GM23248 (cell line): Measurements from ENCODE around the gene APOL2. TPM values are rescaled to one million over a fixed set of nuclear protein-coding genes. Genes with fewer than 3 reads are reported as not detected.

Source experiments
- DNase-seq: peaks from one replicate; pipeline ENCODE4 v3.0.0-alpha.2; 2015
- H2AFZ ChIP-seq: fragments of 200-600 bp; sonication (generic); 2 replicates; pipeline ENCODE4 v1.6.1; 2016; ENCODE audit warnings: antibody characterized with exemption
- H3F3A ChIP-seq: fragments of 200-600 bp; sonication (generic); 2 replicates; pipeline ENCODE4 v1.6.1; 2016; ENCODE audit warnings: mild to moderate bottlenecking, antibody characterized with exemption, mixed run types; ENCODE audit not compliant: insufficient read depth
- H3K27ac ChIP-seq: fragments of 200-600 bp; sonication (generic); 2 replicates; pipeline ENCODE4 v1.5.1; 2016; ENCODE audit warnings: mild to moderate bottlenecking
- H3K27me3 ChIP-seq: fragments of 200-600 bp; sonication (generic); replicated peaks from 2 replicates; pipeline ENCODE4 v1.6.1; 2016; ENCODE audit warnings: mild to moderate bottlenecking; ENCODE audit not compliant: insufficient read depth
- H3K36me3 ChIP-seq: fragments of 200-600 bp; sonication (generic); 2 replicates; pipeline ENCODE4 v1.6.1; 2016; ENCODE audit warnings: low read depth, mild to moderate bottlenecking
- H3K4me1 ChIP-seq: fragments of 200-600 bp; sonication (generic); 2 replicates; pipeline ENCODE4 v1.6.1; 2016; ENCODE audit warnings: mild to moderate bottlenecking; ENCODE audit not compliant: insufficient read depth
- H3K4me2 ChIP-seq: fragments of 200-600 bp; sonication (generic); one replicate; pipeline ENCODE4 v1.6.1; 2016; ENCODE audit warnings: mild to moderate bottlenecking; ENCODE audit not compliant: unreplicated experiment
- H3K4me3 ChIP-seq: fragments of 200-600 bp; sonication (generic); 2 replicates; pipeline ENCODE4 v1.5.1; 2016; ENCODE audit warnings: mild to moderate bottlenecking
- H3K79me2 ChIP-seq: fragments of 200-600 bp; sonication (generic); 2 replicates; pipeline ENCODE4 v1.6.1; 2016; ENCODE audit warnings: mild to moderate bottlenecking; ENCODE audit not compliant: insufficient read depth
- H3K9ac ChIP-seq: fragments of 200-600 bp; sonication (generic); 2 replicates; pipeline ENCODE4 v1.6.1; 2016; ENCODE audit warnings: mild to moderate bottlenecking
- H3K9me2 ChIP-seq: fragments of 200-600 bp; sonication (generic); 2 replicates; pipeline ENCODE4 v1.6.1; 2016; ENCODE audit warnings: mixed run types, mild to moderate bottlenecking, moderate library complexity; ENCODE audit not compliant: insufficient read depth
- H3K9me3 ChIP-seq: fragments of 200-600 bp; sonication (generic); one replicate; pipeline ENCODE4 v1.6.1; 2017; ENCODE audit warnings: low read depth
- H4K20me1 ChIP-seq: fragments of 200-600 bp; sonication (generic); 2 replicates; pipeline ENCODE4 v1.6.0; 2016; ENCODE audit not compliant: insufficient read depth
- EZH2 ChIP-seq: fragments of 200-600 bp; sonication (generic); IDR thresholded peaks from 2 replicates; pipeline ENCODE4 v1.6.1; 2018; ENCODE audit warnings: antibody characterized with exemption, mild to moderate bottlenecking; ENCODE audit not compliant: insufficient read depth, poor library complexity, severe bottlenecking
- EZH2phosphoT487 ChIP-seq: fragments of 200-600 bp; sonication (generic); IDR thresholded peaks from 2 replicates; pipeline ENCODE4 v1.6.1; 2018; ENCODE audit warnings: antibody characterized with exemption, moderate library complexity, mild to moderate bottlenecking, low read depth; ENCODE audit not compliant: insufficient read depth
- WGBS, 2 experiments: methylation state at CpG; one replicate each; pipeline ENCODE4 v1.1.6; 2015 to 2017; ENCODE audit warnings: low lambda C conversion rate in 2 of 2, low coverage in 1 of 2; ENCODE audit errors: missing lambda C conversion rate in 2 of 2; 5-methylcytosine and 5-hydroxymethylcytosine counted together
- in situ Hi-C: fragments of 300-500 bp; cut with MboI; formaldehyde crosslinking; loops from 2 replicates; pipeline ENCODE4 v1.15.0; 2020
- polyA plus RNA-seq: library from polyadenylated mRNA; unstranded; fragments of >200 nt; fragmentation: Nextera tagmentation; extraction: Ambion mirVana; gene quantifications from 2 replicates; pipeline ENCODE4 v1.2.1, GENCODE V29; 2016
- total RNA-seq: library from RNA; depleted of rRNA; stranded (reverse); fragments of >200 nt; shearing (Covaris generic); gene quantifications from 2 replicates; pipeline ENCODE4 v1.2.3, GENCODE V29; 2014

APOL2 gene
- total and polyA plus RNA-seq, 2 experiments from 2014 or later: 28.4 to 37.7 TPM

DNA sequence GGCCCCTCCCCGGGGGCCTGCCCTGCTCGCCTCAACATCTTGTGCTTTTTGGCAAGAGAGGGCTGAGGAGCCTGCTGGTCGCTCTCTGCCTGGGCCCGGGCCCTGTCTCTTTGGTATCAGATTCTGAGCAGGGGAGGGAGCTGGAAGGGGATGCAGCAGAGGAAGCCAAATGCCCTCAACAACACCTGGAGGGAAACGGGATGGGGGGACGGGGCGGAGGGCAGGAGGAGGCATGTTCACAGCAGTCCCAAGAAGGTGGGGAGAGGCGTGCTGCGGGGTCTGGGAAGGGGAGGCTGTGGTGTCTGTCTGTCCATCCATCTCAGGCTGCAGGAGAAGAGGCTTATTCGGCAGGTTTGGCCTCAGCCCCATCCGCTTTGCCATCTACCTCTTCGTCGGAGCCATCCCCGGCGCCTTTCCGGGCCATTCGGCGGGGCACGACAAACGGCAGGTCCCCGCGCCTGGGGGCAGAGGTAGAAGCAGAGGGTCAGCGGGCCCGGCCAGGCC, 43.1 kb upstream of the APOL2 start:
- no peak overlapping the region for H3K4me3 ChIP-seq
- peaks cover 72% of the 10 kb centered on the region for H3K36me3 ChIP-seq
- no peak overlapping the region for H3K4me2 ChIP-seq
- DNase-seq: no peak
- H3K9me3 ChIP-seq: no peaks in the 10 kb centered on the region
- H3K27ac ChIP-seq: no peak overlapping the region
- no peaks in the 10 kb centered on the region for H3K4me1 ChIP-seq
- no peaks in the 10 kb centered on the region for H4K20me1 ChIP-seq
- no peaks in the 10 kb centered on the region for H3K27me3 ChIP-seq
- H3K9ac ChIP-seq: no peak overlapping the region
- in situ Hi-C loops: no loop called here
- TF ChIP-seq EZH2phosphoT487 (no peak), EZH2 (no peak)
- H3K79me2 ChIP-seq: peaks cover 6% of the 10 kb centered on the region; the same call in 1 of the 2 replicates
- 93 to 97% methylated on average over 16 to 24 of the region's 24 CpGs for WGBS, 2 experiments
- no peaks in the 10 kb centered on the region for H3K9me2 ChIP-seq
- peaks cover 75% of the 10 kb centered on the region for H3F3A ChIP-seq
- no peak overlapping the region for H2AFZ ChIP-seq

DNA sequence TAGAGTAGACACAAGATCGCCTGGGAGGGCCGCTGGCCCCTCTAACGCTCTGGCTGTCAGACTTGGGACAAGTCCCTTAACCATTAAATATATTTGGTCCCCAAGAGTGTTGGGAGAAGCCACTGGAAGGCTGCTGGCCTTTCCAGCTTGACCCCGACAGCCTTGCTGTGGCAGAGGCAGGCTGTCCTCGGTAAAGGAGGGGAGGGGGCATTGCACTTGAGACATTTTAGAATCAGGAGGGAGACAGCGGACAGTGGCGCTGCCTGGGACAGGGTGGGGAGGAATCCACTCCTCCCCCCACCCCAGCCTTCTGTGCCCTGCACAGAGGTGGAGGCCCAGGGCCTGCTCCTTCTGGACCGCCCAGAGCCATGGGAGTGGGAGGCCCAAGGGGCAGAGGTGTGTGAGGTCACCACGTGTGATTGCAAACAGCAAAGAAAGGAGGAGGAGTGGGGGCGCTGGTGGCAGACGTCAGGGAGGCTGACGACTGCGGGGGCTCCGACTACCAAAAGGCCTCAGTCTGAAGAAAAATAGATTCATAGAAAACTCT, 42.5 kb upstream of the APOL2 start:
- Histone ChIP-seq H2AFZ (no peak overlapping the region), H3K4me3 (no peak overlapping the region), H3K79me2 (0 out of 2 replicates have a peak, but pooled peaks cover 6% of the 10 kb centered on the region), H3K4me1 (no peaks in the 10 kb centered on the region), H3K9me3 (no peaks in the 10 kb centered on the region), H4K20me1 (no peaks in the 10 kb centered on the region), H3K27ac (no peak overlapping the region), H3K36me3 (peaks cover 68% of the 10 kb centered on the region), H3K9ac (no peak overlapping the region), H3K27me3 (no peaks in the 10 kb centered on the region), H3F3A (peaks cover 72% of the 10 kb centered on the region), H3K9me2 (no peaks in the 10 kb centered on the region), H3K4me2 (no peak overlapping the region)
- in situ Hi-C loops: no loop called here
- DNase-seq: no peak
- 91 to 95% methylated on average over 14 of the region's 14 CpGs for WGBS, 2 experiments
- no peak for TF ChIP-seq EZH2phosphoT487
- no peak for TF ChIP-seq EZH2

DNA sequence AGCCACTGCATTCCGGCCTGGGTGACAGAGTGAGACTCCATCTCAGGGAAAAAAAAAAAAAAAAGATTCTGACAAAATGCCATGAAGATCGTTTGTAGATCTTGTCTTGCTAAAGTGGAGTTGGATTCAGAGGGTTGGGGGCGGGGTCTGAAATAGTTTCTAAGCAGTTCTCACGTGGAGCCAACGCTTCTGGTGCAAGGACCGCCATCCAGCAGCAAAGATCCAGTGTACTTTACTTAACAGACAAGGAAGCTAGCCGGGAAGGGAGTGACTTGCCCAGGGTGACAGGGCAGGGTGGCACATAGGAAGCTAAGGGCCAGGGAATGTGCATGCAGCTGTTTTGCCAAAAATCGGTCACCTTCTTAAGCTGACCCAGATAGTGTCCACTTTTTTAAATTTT, 41.1 kb upstream of the APOL2 start:
- Histone ChIP-seq H3F3A (peaks cover 63% of the 10 kb centered on the region), H3K9ac (no peak overlapping the region), H3K27me3 (no peaks in the 10 kb centered on the region), H3K9me3 (no peaks in the 10 kb centered on the region), H3K79me2 (no peaks in the 10 kb centered on the region), H3K27ac (no peak overlapping the region), H3K9me2 (no peaks in the 10 kb centered on the region), H3K4me3 (no peak overlapping the region), H4K20me1 (no peaks in the 10 kb centered on the region), H2AFZ (no peak overlapping the region), H3K4me1 (no peaks in the 10 kb centered on the region), H3K36me3 (peaks cover 56% of the 10 kb centered on the region), H3K4me2 (no peak overlapping the region)
- 57 to 65% methylated on average over 8 of the region's 8 CpGs for WGBS, 2 experiments
- DNase-seq: no peak
- no peak for TF ChIP-seq EZH2phosphoT487
- no peak for TF ChIP-seq EZH2
- in situ Hi-C loops: no loop called here

DNA sequence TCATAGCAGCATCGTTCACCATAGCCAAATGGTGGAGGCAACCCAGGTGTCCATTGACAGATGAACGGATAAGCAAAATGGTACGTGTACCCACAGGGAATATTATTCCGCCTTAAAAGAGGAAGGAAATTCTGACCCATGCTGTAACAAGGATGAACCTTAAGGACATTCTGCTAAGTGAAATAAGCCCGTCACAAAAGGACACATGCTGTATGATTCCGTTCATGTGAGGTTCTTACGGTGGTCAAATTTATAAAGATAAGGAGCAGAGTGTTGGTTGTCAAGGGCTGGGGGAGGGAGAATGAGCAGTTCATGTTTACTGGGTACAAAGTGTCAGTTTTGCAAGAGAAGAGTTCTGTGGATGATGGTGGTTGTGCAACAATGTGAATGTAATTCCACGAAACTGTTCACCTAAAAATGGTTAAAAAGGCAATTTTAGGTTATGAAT, 39.9 kb upstream of the APOL2 start:
- H3K9me3 ChIP-seq: no peaks in the 10 kb centered on the region
- TF ChIP-seq EZH2phosphoT487 (no peak), EZH2 (no peak)
- no peaks in the 10 kb centered on the region for H4K20me1 ChIP-seq
- no peak overlapping the region for H2AFZ ChIP-seq
- H3K9ac ChIP-seq: no peak overlapping the region
- H3K4me2 ChIP-seq: no peak overlapping the region
- no peaks in the 10 kb centered on the region for H3K79me2 ChIP-seq
- H3K4me1 ChIP-seq: no peaks in the 10 kb centered on the region
- H3K27me3 ChIP-seq: no peaks in the 10 kb centered on the region
- H3K27ac ChIP-seq: no peak overlapping the region
- peaks cover 57% of the 10 kb centered on the region for H3F3A ChIP-seq
- H3K9me2 ChIP-seq: no peaks in the 10 kb centered on the region
- in situ Hi-C loops: no loop called here
- no peak overlapping the region for H3K4me3 ChIP-seq
- DNase-seq: no peak
- H3K36me3 ChIP-seq: peaks cover 44% of the 10 kb centered on the region
- 88 to 91% methylated on average over 8 of the region's 8 CpGs for WGBS, 2 experiments
